COLO668 (cell line): ENCODE results near the gene ZCCHC7.

Experiments
- DNase-seq: peaks from one replicate; lab custom pipeline; 2025; ENCODE audit not compliant: unreplicated experiment; lab: John Stamatoyannopoulos, UW

Gene ZCCHC7

DNA sequence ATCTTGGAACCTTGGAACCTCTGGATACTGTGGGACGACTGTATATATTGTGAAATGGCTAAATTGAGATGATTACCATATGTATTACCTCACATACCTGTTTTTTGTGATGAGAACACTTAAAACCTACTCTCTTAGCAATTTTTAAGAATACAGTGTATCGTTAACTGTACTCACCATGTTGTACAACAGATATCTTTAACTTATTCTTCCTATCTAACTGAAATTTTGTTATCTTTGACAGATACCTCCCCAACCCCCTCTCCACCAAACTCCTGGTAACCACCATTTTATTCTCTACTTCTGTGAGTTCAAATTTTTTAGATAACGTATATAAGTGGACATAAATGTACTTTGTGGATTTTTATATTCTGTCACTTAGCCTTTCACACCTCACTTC lies 126.5 kb downstream of the ZCCHC7 start:
- no peak for DNase-seq

DNA sequence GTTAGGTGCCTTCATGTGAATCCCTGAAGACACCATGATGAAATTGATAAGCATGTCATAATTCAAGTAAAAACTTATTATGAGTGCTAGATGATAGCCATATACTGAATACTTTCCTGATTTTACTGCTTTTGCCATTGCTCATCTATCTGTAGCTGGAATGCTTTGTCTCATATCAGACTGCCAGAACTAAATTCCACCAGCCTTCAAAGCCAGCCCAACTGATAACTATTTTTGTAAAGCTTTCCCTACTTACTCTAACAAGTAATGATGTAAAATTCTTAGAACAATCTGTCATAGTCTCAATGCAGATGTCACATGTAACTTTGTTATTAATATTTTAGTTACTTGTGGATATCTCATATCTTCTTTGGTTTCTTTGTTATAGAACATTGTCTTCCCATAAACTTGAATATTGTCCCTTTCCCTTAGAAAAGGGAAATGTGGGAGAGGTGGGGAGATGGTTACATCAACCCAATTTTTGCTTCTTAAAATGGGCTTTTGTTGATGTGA lies 128.3 kb downstream of the ZCCHC7 start:
- no peak for DNase-seq

DNA sequence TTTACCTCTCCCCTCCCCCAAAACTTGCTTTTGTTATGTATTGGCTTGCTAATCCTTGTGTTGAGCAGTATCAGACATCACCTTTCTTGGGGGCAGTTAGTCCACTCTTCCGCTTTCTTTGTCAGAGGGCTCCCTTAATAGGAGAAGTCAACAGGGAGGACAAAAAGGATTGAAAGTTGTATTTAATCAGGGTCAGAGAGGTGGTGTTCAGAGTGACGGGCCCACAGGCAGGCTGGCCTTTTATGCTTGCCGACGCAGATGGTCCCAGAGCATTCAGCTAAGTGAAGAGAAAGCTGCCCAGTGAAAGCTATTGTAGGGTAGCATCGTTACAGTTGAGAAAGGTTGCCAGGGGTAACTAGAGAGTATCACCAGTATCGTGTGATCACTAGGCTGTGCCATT lies 131.1 kb downstream of the ZCCHC7 start:
- DNase-seq: no peak

DNA sequence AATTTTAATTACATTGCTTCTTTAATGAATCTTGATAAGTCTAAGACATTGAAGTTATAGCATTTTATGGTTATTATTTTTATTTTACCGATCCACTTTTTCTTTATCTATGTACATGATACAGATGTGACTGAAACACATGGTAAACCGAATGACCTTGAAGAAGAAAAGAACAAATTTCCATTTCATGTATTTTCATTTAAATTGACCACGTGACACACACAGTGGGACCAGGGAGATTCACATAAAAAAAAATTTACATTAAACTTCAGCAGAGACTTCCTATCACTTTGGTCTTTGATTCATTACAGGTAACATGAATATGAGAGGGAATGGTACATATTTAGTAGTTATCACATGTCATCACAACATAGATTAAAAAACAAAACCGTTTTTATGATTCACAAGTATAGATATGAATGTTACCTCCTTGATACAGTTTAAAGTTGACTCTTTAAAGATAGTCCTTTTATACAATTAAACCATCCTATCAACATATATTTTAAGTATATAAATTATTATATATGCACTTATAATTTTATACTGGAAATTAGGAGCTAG lies 133.1 kb downstream of the ZCCHC7 start:
- no peak for DNase-seq

DNA sequence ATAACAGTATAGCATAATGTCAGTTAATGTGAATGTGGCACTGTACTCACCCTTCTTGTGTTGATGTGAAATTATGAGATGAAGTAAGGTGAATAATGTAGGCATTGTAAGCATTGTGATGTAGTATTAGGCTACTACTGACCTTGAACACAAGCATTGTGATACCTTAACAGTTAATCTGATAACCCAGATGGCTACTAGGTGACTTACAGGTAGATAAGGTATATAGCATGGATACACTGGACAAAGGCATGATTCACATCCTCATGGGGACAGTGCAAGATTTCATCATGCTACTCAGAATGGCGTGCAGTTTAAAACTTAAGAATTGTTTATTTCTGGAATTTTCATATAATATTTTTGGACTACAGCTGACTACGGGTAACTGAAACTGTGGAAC lies 134.8 kb downstream of the ZCCHC7 start:
- DNase-seq: no peak

DNA sequence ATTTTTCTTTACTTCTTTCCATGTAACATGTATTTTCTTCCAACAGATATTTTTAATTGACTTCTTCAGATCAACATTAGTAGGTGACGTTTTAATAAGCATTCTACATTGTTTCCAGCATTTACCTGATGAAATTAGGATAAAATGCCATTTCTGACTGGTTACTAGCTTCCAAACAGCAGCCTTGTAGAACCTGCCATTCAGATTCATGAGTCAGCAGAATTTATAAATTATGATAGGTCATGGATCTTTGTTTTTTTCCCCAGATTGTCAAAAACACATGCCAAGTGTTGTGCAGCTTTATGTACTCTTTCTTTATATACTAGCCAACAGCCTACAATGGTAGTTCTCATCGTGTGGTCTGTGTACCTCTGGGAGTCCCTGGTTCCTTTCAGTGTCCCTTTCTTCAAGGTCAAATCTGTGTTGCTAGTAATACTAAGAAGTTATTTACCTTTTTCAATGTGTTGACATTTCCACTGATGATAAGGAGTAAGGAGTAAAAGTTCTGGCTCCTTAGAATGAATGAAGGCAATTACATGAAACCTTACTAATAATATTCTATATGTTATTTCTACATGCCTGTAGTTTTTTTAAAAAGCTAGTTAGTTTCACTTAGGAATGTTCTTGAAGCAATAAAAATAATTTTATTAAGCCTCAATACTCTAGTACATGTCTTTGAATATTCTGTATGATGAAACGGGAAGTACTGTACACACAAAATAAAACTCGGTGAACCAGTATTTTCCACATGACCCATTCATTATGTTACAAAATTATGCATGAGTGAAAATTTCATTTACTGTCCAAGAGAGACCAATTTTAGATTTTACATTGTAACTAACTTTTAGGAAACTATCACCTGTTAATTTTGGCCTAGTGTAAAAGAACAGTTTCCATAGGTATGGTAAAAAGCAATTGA lies 135.8 kb downstream of the ZCCHC7 start:
- DNase-seq: no peak

DNA sequence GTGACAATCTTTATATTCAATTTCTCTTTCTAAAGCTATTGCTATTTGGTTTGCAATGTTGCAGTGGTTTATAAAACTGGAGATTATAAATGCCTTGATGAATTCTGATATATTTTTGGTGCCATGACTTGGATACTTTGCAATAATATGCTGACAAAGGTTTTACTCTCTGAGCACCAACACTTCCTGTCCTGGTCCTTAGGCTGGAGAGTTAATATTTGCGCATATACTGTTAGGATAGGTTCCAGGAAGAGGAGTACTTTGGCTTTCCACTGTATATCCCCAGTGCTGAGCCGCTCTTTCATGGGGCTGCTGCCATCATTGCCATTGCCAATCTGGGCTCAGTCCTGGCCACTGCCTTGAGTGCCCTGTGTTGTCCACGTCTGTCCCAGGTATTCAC lies 139.6 kb downstream of the ZCCHC7 start:
- no peak for DNase-seq

DNA sequence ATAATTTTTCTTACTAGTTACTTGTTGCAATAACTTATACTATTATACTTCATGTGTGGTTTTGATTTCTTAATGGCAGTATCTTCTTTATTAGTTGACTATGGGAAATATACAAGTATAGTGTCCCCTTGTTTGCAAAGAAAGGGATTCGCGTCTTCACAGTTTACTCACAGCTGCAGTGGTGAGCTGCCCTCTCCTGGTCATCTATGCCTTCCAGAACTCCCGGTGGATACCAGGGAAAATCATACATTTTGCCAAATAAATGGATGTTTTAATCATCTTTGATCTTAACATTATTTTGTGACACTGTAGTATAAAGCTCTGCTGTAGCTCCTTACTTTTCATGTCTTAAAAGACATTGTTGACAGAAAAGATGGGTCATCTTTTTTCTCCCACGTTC lies 142.0 kb downstream of the ZCCHC7 start:
- peak; percentile 6 for DNase-seq

DNA sequence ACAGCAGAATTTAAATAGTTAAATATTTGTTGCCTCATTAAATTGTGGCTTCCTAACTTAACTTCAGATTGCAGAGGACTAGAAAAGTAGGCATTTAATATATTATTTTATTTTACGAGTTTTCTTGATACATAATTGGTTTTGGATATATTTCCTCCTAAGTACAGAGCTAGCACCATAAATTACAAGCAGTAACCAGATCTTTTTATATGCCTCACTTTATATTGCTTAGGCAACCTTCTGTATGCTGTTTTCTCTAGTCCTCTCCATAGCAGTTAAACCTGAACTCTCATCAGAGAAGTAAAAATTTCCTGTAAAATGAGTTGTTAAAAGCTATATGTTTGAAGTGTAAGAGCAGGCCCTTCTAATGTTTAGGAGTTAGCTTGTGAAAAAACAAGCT lies 144.2 kb downstream of the ZCCHC7 start:
- no peak for DNase-seq

DNA sequence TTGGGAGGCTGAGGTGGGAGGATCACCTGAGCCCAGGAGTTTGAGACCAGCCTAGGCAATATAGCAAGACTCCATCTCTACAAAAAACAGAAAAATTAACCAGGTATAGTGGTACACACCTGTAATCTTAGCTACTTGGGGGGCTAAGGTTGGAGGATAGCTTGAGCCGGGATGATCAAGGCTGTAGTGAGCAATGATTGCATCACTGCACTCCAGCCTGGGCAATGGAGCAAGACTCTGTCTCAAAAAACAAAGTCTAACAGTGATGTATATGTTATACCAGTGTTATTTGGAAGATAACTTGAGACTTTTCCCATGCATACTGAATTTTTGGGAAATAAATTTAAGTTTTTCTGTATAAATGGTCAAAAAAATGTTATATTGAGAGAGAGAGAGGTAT lies 146.3 kb downstream of the ZCCHC7 start:
- DNase-seq: no peak

DNA sequence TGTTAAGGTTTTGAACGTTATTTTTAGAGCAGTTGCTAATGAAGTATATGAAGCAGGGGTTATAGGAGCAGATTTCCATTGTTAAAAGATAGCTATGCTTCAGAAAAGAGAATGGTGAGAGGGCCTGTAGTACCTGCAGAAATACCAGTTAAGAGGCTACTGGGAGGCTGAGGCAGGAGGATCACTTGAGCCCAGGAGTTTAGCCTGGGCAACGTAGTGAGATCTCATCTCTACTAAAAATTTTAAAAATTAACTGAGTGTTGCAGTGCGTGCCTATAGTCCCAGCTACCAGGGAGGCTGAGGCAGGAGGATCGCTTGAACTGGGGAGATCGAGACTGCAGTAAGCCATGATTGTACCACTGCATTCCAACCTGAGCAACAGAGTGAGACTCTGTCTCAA lies 148.8 kb downstream of the ZCCHC7 start:
- DNase-seq: no peak

DNA sequence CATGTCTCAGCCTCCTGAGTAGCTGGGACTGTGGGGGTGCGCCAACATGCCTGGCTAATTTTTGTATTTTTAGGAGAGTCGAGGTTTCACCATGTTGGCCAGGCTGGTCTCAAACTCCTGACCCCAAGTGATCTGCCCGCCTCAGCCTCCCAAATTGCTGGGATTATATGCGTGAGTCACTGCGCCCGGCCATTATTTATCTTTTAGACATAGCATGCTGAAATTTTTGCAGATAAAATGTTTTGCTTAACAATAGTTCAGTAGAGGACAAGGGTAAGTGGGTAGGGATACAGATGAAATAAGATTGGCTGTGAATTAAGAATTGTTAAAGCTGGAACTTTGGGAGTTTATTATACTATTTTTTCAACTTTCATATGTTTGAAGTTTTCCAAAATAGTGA lies 151.3 kb downstream of the ZCCHC7 start:
- DNase-seq: no peak

DNA sequence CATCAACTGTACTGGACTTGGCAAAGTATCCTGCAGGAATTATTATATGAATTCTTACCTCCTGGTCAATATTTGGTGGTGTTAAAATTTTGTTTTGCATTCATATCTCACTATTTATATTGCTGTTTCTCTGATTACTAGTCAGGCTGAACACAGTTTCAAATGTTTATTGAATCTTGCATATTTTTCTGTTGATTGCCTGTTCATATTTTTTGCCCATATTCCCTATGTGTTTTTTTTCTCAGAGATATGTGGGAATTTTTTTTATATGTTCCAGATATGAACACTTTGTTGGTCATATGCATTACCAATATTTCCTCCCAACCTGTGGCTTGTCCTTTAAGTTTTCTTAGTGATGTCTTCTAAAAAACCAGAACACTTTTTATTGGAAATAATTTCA lies 153.2 kb downstream of the ZCCHC7 start:
- DNase-seq: no peak

DNA sequence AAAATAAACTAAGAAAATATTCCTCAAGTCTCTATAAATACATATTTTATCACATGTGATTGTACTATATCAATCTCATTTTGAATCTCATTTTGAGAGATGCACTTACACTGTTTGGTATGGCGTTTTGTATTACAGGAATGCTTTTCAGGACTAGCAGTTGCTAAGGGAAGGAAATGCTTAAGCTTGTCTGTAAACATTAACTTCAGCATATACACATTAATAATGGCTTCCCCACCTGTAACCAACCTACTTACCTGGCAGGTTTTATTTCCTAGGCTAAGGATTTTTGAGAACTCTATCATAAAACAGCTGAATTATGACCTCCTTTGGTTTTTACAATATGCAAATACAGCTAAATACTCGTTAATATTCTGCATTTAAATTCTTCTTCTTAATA lies 161.2 kb downstream of the ZCCHC7 start:
- DNase-seq: no peak

DNA sequence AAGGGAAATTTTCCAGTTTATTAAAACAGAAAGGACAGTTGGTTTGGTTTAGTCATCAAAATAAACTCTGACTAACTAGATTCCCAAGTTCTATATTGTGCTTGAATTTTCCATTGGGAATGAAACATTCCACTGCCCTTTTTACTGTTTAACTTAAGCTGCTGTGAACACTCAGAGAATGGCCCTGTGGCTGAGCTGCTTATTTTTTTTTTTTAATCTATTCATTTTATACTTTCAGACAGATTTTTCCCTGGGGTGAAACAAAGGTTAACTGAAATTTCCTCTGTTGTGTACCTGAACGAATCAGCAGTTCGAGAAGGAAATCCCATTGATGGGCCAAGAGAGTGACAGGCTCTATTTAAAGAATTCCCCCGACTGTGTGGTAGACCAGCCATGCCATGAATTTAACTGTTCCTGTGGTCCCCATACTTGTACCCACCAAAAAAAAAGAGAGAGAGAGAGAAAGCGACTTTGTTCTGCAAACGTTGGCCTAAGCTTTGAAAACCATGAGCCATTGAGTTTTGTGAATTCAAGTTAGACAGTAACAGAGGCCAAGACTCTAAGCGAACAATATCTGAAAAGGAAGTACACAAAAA lies 163.5 kb downstream of the ZCCHC7 start:
- no peak for DNase-seq

DNA sequence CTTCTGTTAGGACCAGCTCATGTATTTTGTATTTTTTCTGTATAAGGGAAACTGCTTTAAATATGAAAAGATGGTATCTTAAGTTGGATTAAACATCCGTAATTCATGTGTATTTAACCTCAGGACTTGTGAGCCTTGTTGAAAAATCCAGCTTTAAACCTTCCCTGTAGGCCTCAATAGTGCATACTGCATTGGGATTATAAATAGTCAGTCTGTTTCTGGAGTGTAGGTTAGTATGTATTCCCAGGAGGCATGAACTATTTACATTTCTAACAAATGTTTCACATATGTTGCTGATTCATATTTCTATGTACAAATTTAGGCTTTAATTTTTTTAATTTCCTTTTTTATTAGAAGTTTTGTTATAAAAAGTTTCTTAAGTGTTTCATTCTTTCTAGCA lies 164.3 kb downstream of the ZCCHC7 start:
- DNase-seq: no peak

DNA sequence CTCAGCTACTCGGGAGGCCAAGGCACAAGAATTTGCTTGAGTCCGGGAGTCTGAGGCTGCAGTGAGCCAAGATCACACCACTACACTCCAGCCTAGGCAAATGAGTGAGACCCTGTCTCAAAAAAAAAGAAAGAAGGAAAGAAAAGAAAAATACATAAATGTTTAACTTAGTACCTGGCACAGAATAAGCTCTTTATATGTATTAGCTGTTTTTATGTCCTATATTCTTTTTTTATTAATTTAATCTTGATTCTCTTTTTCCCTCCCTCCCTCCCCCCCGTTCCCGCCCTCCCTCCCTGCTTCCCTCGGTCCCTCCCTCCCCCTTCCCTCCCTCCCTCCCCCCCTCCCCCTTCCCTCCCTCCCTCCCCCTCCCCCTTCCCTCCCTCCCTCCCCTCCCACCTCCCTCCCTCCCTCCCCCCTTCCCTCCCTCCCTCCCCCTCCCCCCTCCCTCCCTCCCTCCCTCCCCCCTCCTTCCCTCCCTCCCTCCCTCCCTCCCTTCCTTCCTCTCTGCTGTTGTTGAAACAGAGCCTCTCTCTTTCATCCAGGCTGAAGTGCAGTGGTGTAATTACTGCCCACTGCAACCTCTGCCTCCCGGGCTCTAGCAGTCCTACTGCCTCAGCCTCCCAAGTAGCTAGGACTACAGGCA lies 166.3 kb downstream of the ZCCHC7 start:
- no peak for DNase-seq

DNA sequence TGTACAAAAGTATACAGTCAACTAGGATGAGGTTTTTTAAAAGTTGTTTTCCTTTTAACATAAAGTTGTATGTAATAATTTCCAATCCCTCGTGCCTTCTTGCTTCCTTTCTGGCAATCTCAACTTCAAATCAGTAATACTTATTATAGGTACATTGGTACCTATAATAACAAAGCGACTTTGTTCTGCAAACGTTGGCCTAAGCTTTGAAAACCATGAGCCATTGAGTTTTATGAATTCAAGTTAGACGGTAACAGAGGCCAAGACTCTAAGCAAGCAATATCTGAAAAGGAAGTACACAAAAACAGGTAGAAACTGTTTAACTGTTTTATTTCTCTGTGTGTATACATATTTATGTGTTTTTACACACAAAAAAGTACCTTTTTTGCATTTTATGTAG lies 166.9 kb downstream of the ZCCHC7 start:
- no peak for DNase-seq

DNA sequence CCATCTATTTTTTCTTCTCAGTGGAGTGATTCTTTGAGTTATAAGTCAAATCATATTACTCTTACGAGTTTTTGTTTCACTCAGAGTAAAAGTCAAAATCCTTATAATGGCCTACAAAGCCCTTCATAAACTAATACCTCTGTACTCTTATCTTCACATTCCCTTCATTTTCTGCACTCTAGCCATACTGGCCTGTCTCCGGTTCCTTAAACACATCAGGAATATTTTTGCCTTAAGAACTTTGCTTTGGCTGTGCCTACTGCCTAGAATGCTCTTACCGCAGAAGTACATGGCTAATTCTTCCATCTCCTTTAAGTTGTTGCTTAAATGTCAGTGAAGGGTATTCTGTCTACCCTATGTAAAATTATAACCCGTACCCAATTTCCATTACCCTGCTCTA lies 169.3 kb downstream of the ZCCHC7 start:
- DNase-seq: no peak

DNA sequence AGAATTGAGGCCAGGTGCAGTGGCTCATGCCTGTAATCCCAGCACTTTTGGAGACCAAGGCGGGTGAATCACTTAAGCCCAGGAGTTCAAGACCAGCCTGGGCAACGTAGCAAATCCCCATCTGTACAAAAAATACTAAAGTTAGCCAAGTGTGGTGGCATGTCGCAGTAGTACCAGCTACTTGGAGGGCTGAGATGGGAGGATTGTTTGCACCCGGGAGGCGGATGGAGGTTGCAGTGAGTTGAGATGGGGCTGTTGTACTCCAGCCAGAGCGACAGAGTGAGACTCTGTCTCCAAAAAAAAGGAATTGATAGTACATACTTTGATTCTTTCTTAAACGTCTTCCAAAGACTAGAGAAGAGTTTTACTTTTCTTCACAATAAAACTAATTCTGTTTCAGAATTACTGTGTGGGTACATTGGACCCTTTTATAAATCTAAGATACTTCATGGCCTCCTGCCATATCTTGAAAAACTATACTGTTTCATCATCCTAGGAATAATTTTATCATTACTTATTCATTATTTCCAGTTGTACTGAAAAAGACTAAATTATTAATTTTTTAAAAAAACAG lies 170.1 kb downstream of the ZCCHC7 start:
- no peak for DNase-seq

DNA sequence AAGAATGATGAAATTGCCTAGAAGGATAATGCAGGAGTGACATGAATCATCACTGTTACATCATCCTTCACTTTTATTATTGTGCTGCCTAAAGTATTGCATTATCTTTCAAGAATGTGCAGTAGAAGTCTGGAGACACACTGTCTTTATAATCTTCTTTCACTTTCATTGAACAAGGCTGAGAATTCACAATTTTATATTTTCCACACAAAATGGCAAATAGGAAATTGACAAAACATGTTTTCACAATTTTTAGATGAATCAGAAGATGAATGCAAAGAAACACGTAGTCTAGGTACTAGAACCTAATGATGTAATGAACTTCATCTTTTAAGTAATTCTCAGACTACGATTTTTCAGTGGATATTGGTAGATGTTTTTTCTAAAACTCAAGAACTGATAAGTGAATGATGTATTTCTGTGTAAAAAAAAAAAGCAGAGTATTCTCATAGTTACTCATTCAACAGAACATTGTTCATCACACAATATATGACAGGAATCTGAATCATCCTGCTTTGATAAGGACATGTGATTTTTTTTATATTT lies 170.6 kb downstream of the ZCCHC7 start:
- no peak for DNase-seq
